Stomach (tissue), 4 donors: ENCODE data around the gene PARK7.
"Not testable (repeated sequence)": the region's sequence is repeated elsewhere in the genome, so short reads cannot be mapped to it uniquely, and the experiment has no call there.

Source experiments
- EP300 ChIP-seq: sonication (generic); formaldehyde crosslinking; IDR thresholded peaks from one replicate; pipeline ENCODE4 v1.6.1; 2017; ENCODE audit warnings: antibody characterized with exemption
- POLR2A ChIP-seq, 4 donors: fragments of 450-650 bp; IDR thresholded peaks; one replicate each; pipeline ENCODE4 v1.6.1; 2016; ENCODE audit warnings: antibody characterized with exemption in 4 of 4, control low read depth in 2 of 4, mild to moderate bottlenecking in 1 of 4, moderate library complexity in 1 of 4
- POLR2AphosphoS5 ChIP-seq, 3 donors: sonication (generic); formaldehyde crosslinking; IDR thresholded peaks; one replicate each; pipeline ENCODE4 v1.6.1; 2016; ENCODE audit warnings: antibody characterized with exemption in 3 of 3
- TF ChIP-seq, protein P1 (sequence below), 7 experiments: fragments of 450-650 bp in 4 of 7; fragments of 200-600 bp in 3 of 7; sonication (generic) in 3 of 7; IDR thresholded peaks; one replicate each; pipeline ENCODE4 v1.5.1; 2016 to 2019; ENCODE audit warnings: antibody characterized with exemption in 7 of 7, control low read depth in 2 of 7, mild to moderate bottlenecking in 1 of 7

DNA sequence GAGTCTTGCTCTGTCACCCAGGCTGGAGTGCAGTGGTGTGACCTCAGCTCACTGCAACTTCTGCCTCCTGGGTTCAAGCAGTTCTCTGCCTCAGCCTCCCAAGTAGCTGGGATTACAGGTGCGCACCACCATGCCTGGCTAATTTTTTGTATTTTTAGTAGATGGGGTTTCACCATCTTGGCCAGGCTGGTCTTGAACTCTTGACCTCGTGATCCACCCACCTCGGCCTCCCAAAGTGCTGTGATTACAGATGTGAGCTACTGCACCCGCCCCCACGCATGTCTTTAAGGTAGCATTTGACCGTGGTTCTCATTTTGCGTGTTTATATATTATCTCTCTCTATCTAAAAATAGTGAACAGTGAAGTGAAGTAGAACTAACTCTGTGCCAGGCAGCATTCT is 2.3 kb downstream of the PARK7 start:
- not testable (repeated sequence) for TF ChIP-seq POLR2A (IDR thresholded peaks at IDR 0.05); EP300; POLR2AphosphoS5 (IDR thresholded peaks at IDR 0.05)
- TF ChIP-seq, protein P1, sequence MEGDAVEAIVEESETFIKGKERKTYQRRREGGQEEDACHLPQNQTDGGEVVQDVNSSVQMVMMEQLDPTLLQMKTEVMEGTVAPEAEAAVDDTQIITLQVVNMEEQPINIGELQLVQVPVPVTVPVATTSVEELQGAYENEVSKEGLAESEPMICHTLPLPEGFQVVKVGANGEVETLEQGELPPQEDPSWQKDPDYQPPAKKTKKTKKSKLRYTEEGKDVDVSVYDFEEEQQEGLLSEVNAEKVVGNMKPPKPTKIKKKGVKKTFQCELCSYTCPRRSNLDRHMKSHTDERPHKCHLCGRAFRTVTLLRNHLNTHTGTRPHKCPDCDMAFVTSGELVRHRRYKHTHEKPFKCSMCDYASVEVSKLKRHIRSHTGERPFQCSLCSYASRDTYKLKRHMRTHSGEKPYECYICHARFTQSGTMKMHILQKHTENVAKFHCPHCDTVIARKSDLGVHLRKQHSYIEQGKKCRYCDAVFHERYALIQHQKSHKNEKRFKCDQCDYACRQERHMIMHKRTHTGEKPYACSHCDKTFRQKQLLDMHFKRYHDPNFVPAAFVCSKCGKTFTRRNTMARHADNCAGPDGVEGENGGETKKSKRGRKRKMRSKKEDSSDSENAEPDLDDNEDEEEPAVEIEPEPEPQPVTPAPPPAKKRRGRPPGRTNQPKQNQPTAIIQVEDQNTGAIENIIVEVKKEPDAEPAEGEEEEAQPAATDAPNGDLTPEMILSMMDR (IDR thresholded peaks at IDR 0.05): not testable (repeated sequence)
